Fibroblast of skin of left biceps (primary cell): ENCODE results near the gene CORO7.
"Not testable (repeated sequence)": the region's sequence is repeated elsewhere in the genome, so short reads cannot be mapped to it uniquely, and the experiment has no call there.

Experiments
- DNase-seq, 2 experiments: peaks; one replicate each; pipeline ENCODE4 v3.0.0-alpha.2; 2013; ENCODE audit warnings: low read depth in 2 of 2

The CORO7 gene

GRCh38 chr16:4338125-4338582 is 78.2 kb downstream of the CORO7 start:
- no peak for DNase-seq

- no peak for DNase-seq
These were observed 78.8 kb downstream of the CORO7 start for GRCh38 chr16:4337540-4338088.

GRCh38 chr16:4336701-4337539 is 79.5 kb downstream of the CORO7 start:
- no peak for DNase-seq

GRCh38 chr16:4334724-4335495 is 81.5 kb downstream of the CORO7 start:
- no peak for DNase-seq

GRCh38 chr16:4333714-4334113 is 82.7 kb downstream of the CORO7 start:
- not testable (repeated sequence) for DNase-seq

- DNase-seq = no peak
These were observed 83.1 kb downstream of the CORO7 start for GRCh38 chr16:4333308-4333638.

GRCh38 chr16:4332623-4333307 is 83.6 kb downstream of the CORO7 start:
- no peak for DNase-seq

- DNase-seq = no peak
These were observed 84.3 kb downstream of the CORO7 start for GRCh38 chr16:4332083-4332482.

GRCh38 chr16:4330277-4330874 is 86.0 kb downstream of the CORO7 start:
- no peak for DNase-seq

GRCh38 chr16:4328782-4329775 is 87.3 kb downstream of the CORO7 start:
- no peak for DNase-seq

- no peak for DNase-seq
These were observed 88.2 kb downstream of the CORO7 start for GRCh38 chr16:4328046-4328781.

GRCh38 chr16:4327386-4328045 is 88.9 kb downstream of the CORO7 start:
- no peak for DNase-seq

GRCh38 chr16:4325253-4325758 is 91.1 kb downstream of the CORO7 start:
- no peak for DNase-seq

GRCh38 chr16:4324492-4325252 is 91.7 kb downstream of the CORO7 start:
- no peak for DNase-seq

GRCh38 chr16:4323845-4324488 is 92.4 kb downstream of the CORO7 start:
- no peak for DNase-seq

- no peak for DNase-seq
These were observed 93.1 kb downstream of the CORO7 start for GRCh38 chr16:4323071-4323844.
